H1 (cell line): ENCODE measurements around the gene ELL.

ENCODE experiments used
- CTCF ChIP-seq, 3 experiments: IDR thresholded peaks; 1 replicate in 2 of 3; 2 replicates in 1 of 3; pipeline versions ENCODE4 v1.5.1 to v1.6.1; 2011; ENCODE audit warnings: low read length in 3 of 3, mild to moderate bottlenecking in 3 of 3, inconsistent platforms in 2 of 3, low read depth in 1 of 3, moderate library complexity in 1 of 3; ENCODE audit not compliant: insufficient read depth in 1 of 3; ENCODE audit errors: control extremely low read depth in 1 of 3
- EZH2 ChIP-seq: fragments of 200-600 bp; sonication (generic); IDR thresholded peaks from 2 replicates; pipeline ENCODE4 v1.7.1; 2012; ENCODE audit warnings: low read depth, mild to moderate bottlenecking, moderate library complexity, low read length, inconsistent platforms; ENCODE audit not compliant: severe bottlenecking
- MAFK ChIP-seq: IDR thresholded peaks from 2 replicates; pipeline ENCODE4 v1.6.1; 2012; ENCODE audit warnings: low read depth, mild to moderate bottlenecking, improper control_type of control experiment, low read length
- POLR2A ChIP-seq, 2 experiments: IDR thresholded peaks; 1 replicate in 1 of 2; 2 replicates in 1 of 2; pipeline ENCODE4 v1.6.1; 2011; ENCODE audit warnings: low read depth in 2 of 2, low read length in 2 of 2, mild to moderate bottlenecking in 2 of 2; ENCODE audit errors: control extremely low read depth in 1 of 2
- RFX5 ChIP-seq: IDR thresholded peaks from 2 replicates; pipeline ENCODE4 v1.6.1; 2011; ENCODE audit warnings: low read depth, low read length, improper control_type of control experiment, borderline replicate concordance
- SIN3A ChIP-seq, 2 experiments: IDR thresholded peaks in 1 of 2; conservative IDR thresholded peaks in 1 of 2; 2 replicates each; pipeline ENCODE4 v1.6.1; 2011 to 2012; ENCODE audit warnings: low read length in 2 of 2, improper control_type of control experiment in 1 of 2, low read depth in 1 of 2, mild to moderate bottlenecking in 1 of 2
- SP1 ChIP-seq: IDR thresholded peaks from 2 replicates; pipeline ENCODE4 v1.6.1; 2011; ENCODE audit warnings: low read depth, low read length
- TAF1 ChIP-seq: IDR thresholded peaks from 2 replicates; pipeline ENCODE4 v1.6.1; 2011; ENCODE audit warnings: mild to moderate bottlenecking, low read depth, low read length
- TAF7 ChIP-seq: optimal IDR thresholded peaks from 2 replicates; pipeline ENCODE3; 2011; ENCODE audit warnings: low read depth, mild to moderate bottlenecking, inconsistent platforms, low read length, moderate library complexity, borderline replicate concordance
- USF2 ChIP-seq: IDR thresholded peaks from 2 replicates; pipeline ENCODE4 v1.6.1; 2011; ENCODE audit warnings: low read length, improper control_type of control experiment
- ZNF274 ChIP-seq: IDR thresholded peaks from 2 replicates; pipeline ENCODE4 v1.7.0; 2012; ENCODE audit warnings: low read length, borderline replicate concordance; ENCODE audit errors: extremely low read depth

GRCh38 chr19:18539372-18539771 is 17.5 kb upstream of the ELL start:
- no peak for TF ChIP-seq CTCF (IDR thresholded peaks at IDR 0.05; ENCODE audit: control extremely low read depth in 1 of 3, insufficient read depth in 1 of 3, low read depth in 1 of 3, low read length in 3 of 3)
- TF ChIP-seq TAF7, result no peak
- no peak for TF ChIP-seq SP1
- TF ChIP-seq USF2, result no peak
- TF ChIP-seq SIN3A (conservative IDR thresholded peaks at IDR 0.05 in 1 of 2, IDR thresholded peaks at IDR 0.05 in 1 of 2; ENCODE audit: low read depth in 1 of 2, low read length in 2 of 2), result no peak
- no peak for TF ChIP-seq RFX5
- TF ChIP-seq EZH2, result no peak
- TF ChIP-seq ZNF274, result no peak
- no peak for TF ChIP-seq POLR2A (IDR thresholded peaks at IDR 0.05; ENCODE audit: control extremely low read depth in 1 of 2, low read depth in 2 of 2, low read length in 2 of 2)
- TF ChIP-seq MAFK, result no peak
- TF ChIP-seq TAF1, result no peak
